ENCODE data around the gene TAF8. TPM values are rescaled to one million over a fixed set of nuclear protein-coding genes. Genes with fewer than 3 reads are reported as not detected.

The TAF8 gene
- total and polyA plus RNA-seq, 10 of the 15 experiments (the other 5 are each of a cell fraction or from before 2014, with no cell fraction given), result 11.7 to 30.9 (median 19.9) TPM

GRCh38 chr6:42025066-42025844 is 25.1 kb upstream of the TAF8 start:
- POLR2A ChIA-PET, result interaction anchor here (0.7 to 2.2 kb wide), 6 partner anchors 8 to 92 kb away, joined by 3 to 9 read pairs (median 4); partner anchors contain the start of gene TAF8
- WGBS (ENCODE audit: insufficient coverage, insufficient replicate concordance, low lambda C conversion rate, missing lambda C conversion rate), result under 1% methylated on average over 11 of the region's 11 CpGs
- Histone ChIP-seq H3K4me1 (ENCODE audit: control insufficient read depth, insufficient read depth, low read length) (peaks cover 68% of the 10 kb centered on the region), H3K79me2 (ENCODE audit: control insufficient read depth, insufficient read depth, low read length) (no peaks in the 10 kb centered on the region; the same call in 1 of the 2 replicates), H3K9me3 (replicated peaks; ENCODE audit: control insufficient read depth, insufficient read depth, low read length) (no peaks in the 10 kb centered on the region; the same call in 2 of the 3 replicates), H3K4me3 (peak overlapping the region; percentile 7; the same call in 1 of the 2 replicates), H2AFZ (ENCODE audit: control insufficient read depth, low read depth, low read length) (peak overlapping the region; percentile 58), H3K9ac (ENCODE audit: control insufficient read depth, insufficient read depth, low read length) (peak overlapping the region; percentile 68), H3K4me2 (ENCODE audit: control insufficient read depth, insufficient read depth) (peak overlapping the region; percentile 92), H3K27me3 (replicated peaks in 1 of 2; ENCODE audit: control insufficient read depth in 2 of 2, insufficient read depth in 2 of 2, low read length in 1 of 2) (no peaks in the 10 kb centered on the region), H4K20me1 (ENCODE audit: control insufficient read depth, insufficient read depth) (no peaks in the 10 kb centered on the region), H3K27ac (ENCODE audit: control insufficient read depth, insufficient read depth) (peak overlapping the region; percentile 77), H3K36me3 (ENCODE audit: control insufficient read depth in 2 of 2, insufficient read depth in 2 of 2, low read length in 1 of 2) (no peaks in the 10 kb centered on the region)
- DNase-seq (ENCODE audit: low read depth, low spot score), result peak; percentile 82
- ATAC-seq, result peak; percentile 96
- RAD21 ChIA-PET (ENCODE audit: unreplicated experiment), result interaction anchor here (0.6 to 2.0 kb wide), 7 partner anchors 15 to 316 kb away, joined by 3 to 15 read pairs (median 3); partner anchors contain the start of gene CCND3
- intact Hi-C loops (cut with micrococcal nuclease; ENCODE audit: unreplicated experiment) (loop anchor here (5.0 kb wide), 1 partner anchor 83 kb away; the partner anchor contains the start of gene CCND3), in situ Hi-C loops (cut with MboI) (no loop called here)
- CTCF ChIA-PET, result interaction anchor here (0.8 to 2.7 kb wide), 10 partner anchors 13 to 224 kb away, joined by 3 to 12 read pairs (median 4); partner anchors contain the start of genes BYSL and MED20
- SMC1A ChIA-PET (ENCODE audit: uncharacterized antibody, unreplicated experiment), result interaction anchor here (0.9 to 2.6 kb wide), 6 partner anchors 14 to 177 kb away, joined by 3 to 11 read pairs (median 6); no protein-coding TSS in a partner anchor
- BruUV-seq (replicated peaks), result no TSS peak
- FAIRE-seq, result peak; percentile 91
- no peak for TF ChIP-seq NFYA (IDR thresholded peaks at IDR 0.05; ENCODE audit: borderline replicate concordance, low read depth, low read length)
- no peak for TF ChIP-seq PML (IDR thresholded peaks at IDR 0.05; ENCODE audit: low read length)
- TF ChIP-seq CBFB (IDR thresholded peaks at IDR 0.05; ENCODE audit: low read depth), result no peak
- no peak for TF ChIP-seq CEBPB (IDR thresholded peaks at IDR 0.05; ENCODE audit: borderline replicate concordance in 1 of 2, low read depth in 2 of 2, low read length in 2 of 2)
- TF ChIP-seq POU2F2 (IDR thresholded peaks at IDR 0.05; ENCODE audit: borderline replicate concordance, low read depth, low read length), result no peak
- TF ChIP-seq KAT2A (conservative IDR thresholded peaks at IDR 0.05; ENCODE audit: control insufficient read depth, low read depth, low read length), result no peak
- TF ChIP-seq ZSCAN29 (IDR thresholded peaks at IDR 0.05), result no peak
- peak; percentile 93 for TF ChIP-seq DPF2 (IDR thresholded peaks at IDR 0.05)
- no peak for TF ChIP-seq HDAC2 (IDR thresholded peaks at IDR 0.05)
- peak; percentile 37; the same call in 1 of the 2 replicates for TF ChIP-seq CREB1 (IDR thresholded peaks at IDR 0.05; ENCODE audit: low read depth)
- TF ChIP-seq RAD51 (IDR thresholded peaks at IDR 0.05), result no peak
- no peak for TF ChIP-seq CEBPZ (IDR thresholded peaks at IDR 0.05; ENCODE audit: low read depth, low read length)
- no peak for TF ChIP-seq JUNB (IDR thresholded peaks at IDR 0.05)
- no peak for TF ChIP-seq SIN3A (IDR thresholded peaks at IDR 0.05; ENCODE audit: low read depth, low read length)
- no peak for TF ChIP-seq EZH2 (IDR thresholded peaks at IDR 0.05; ENCODE audit: borderline replicate concordance, control insufficient read depth, low read depth, low read length)
- TF ChIP-seq WRNIP1 (IDR thresholded peaks at IDR 0.05; ENCODE audit: borderline replicate concordance, low read depth, low read length), result no peak
- TF ChIP-seq STAT3 (IDR thresholded peaks at IDR 0.05; ENCODE audit: low read depth, low read length), result no peak
- TF ChIP-seq RFX5 (IDR thresholded peaks at IDR 0.05; ENCODE audit: low read depth, low read length), result no peak
- no peak for TF ChIP-seq TAF1 (IDR thresholded peaks at IDR 0.05; ENCODE audit: borderline replicate concordance, low read depth, low read length)
- TF ChIP-seq BACH1 (IDR thresholded peaks at IDR 0.05; ENCODE audit: borderline replicate concordance), result peak; percentile 49; the same call in 1 of the 2 replicates
- no peak for TF ChIP-seq CHD1 (IDR thresholded peaks at IDR 0.05; ENCODE audit: low read depth, low read length)
- no peak; the same call in 1 of the 2 replicates for TF ChIP-seq HCFC1 (IDR thresholded peaks at IDR 0.05; ENCODE audit: low read length)
- TF ChIP-seq KLF5 (IDR thresholded peaks at IDR 0.05; ENCODE audit: partially characterized antibody), result no peak
- no peak for TF ChIP-seq RAD21 (IDR thresholded peaks at IDR 0.05; ENCODE audit: insufficient read depth, low read depth, low read length)

Measured in GM12878 (cell line).